Testis (tissue), 3 donors: ENCODE results near the gene ANKRD53. TPM values are rescaled to one million over a fixed set of nuclear protein-coding genes. Genes with fewer than 3 reads are reported as not detected.

ENCODE experiments used
- DNase-seq: peaks from one replicate; pipeline ENCODE4 v3.0.0-alpha.2; 2019
- H3K27ac ChIP-seq, 2 donors: fragments of 200-600 bp; sonication (generic); one replicate each; pipeline ENCODE4 v1.5.1; 2019
- H3K27me3 ChIP-seq: fragments of 200-600 bp; sonication (generic); one replicate; pipeline ENCODE4 v1.5.1; 2019
- H3K36me3 ChIP-seq: fragments of 200-600 bp; sonication (generic); one replicate; pipeline ENCODE4 v1.5.1; 2017; ENCODE audit warnings: low read depth; ENCODE audit errors: missing control alignments
- H3K4me1 ChIP-seq: fragments of 200-600 bp; sonication (generic); one replicate; pipeline ENCODE4 v1.5.1; 2019
- H3K4me3 ChIP-seq, 2 donors: fragments of 200-600 bp; sonication (generic); one replicate each; pipeline ENCODE4 v1.5.1; 2017 to 2019
- H3K9me3 ChIP-seq: fragments of 200-600 bp; sonication (generic); one replicate; pipeline ENCODE4 v1.5.1; 2017
- CTCF ChIP-seq, 3 experiments: fragments of 450-650 bp in 2 of 3; fragments of 200-600 bp in 1 of 3; sonication (generic) in 1 of 3; IDR thresholded peaks; one replicate each; pipeline ENCODE4 v1.5.1; 2016 to 2019; ENCODE audit warnings: antibody characterized with exemption in 3 of 3, mild to moderate bottlenecking in 2 of 3, moderate library complexity in 1 of 3
- POLR2A ChIP-seq: fragments of 450-650 bp; IDR thresholded peaks from one replicate; pipeline ENCODE4 v1.6.1; 2017; ENCODE audit warnings: antibody characterized with exemption, mild to moderate bottlenecking, moderate library complexity
- WGBS, 2 donors: methylation state at CpG; one replicate each; pipeline ENCODE4 v1.1.5; 2018; 5-methylcytosine and 5-hydroxymethylcytosine counted together
- intact Hi-C: fragments of 100-400 bp; cut with DNase I; formaldehyde crosslinking; loops from one replicate; pipeline ENCODE4 v1.15.1; 2023; ENCODE audit warnings: low total_unique reads
- polyA plus RNA-seq: library from polyadenylated mRNA; stranded (reverse); fragments of 350-450 nt; fragmentation: Illumina TruSeq; extraction: RNeasy Lipid Tissue Mini Kit (QIAGEN cat#74804); gene quantifications from one replicate; pipeline ENCODE4 v1.2.3, GENCODE V29; 2014; ENCODE audit warnings: low read depth, low replicate concordance; ENCODE audit not compliant: insufficient read depth
- total RNA-seq, 2 donors: library from RNA; depleted of rRNA; stranded (reverse); fragments of >200 nt; gene quantifications; one replicate each; pipeline ENCODE4 v1.2.3, GENCODE V29; 2016

Gene ANKRD53
- total and polyA plus RNA-seq, 3 donors from 2014 or later: 10.6 to 52.2 (median 36.3) TPM

GRCh38 chr2:70986499-70987189 lies 8.2 kb downstream of the ANKRD53 start:
- peak; percentile 3 for DNase-seq
- H3K4me1 ChIP-seq: no peaks in the 10 kb centered on the region
- WGBS, 2 donors: 84 to 90% methylated on average over 4 of the region's 4 CpGs
- no peaks in the 10 kb centered on the region for H3K27me3 ChIP-seq
- no peak overlapping the region for H3K27ac ChIP-seq
- no peaks in the 10 kb centered on the region for H3K9me3 ChIP-seq
- H3K36me3 ChIP-seq: peaks cover 4% of the 10 kb centered on the region
- no peak overlapping the region for H3K4me3 ChIP-seq
- intact Hi-C loops: no loop called here
- TF ChIP-seq POLR2A (no peak), CTCF (IDR thresholded peaks at IDR 0.05) (no peak)

GRCh38 chr2:70987386-70987785 lies 9.0 kb downstream of the ANKRD53 start:
- intact Hi-C loops: no loop called here
- Histone ChIP-seq H3K27me3 (no peaks in the 10 kb centered on the region), H3K4me1 (no peaks in the 10 kb centered on the region), H3K36me3 (peaks cover 4% of the 10 kb centered on the region), H3K4me3 (no peak overlapping the region), H3K27ac (no peak overlapping the region), H3K9me3 (no peaks in the 10 kb centered on the region)
- DNase-seq: peak; percentile 9
- 56 to 70% methylated on average over 1 of the region's 1 CpG for WGBS, 2 donors
- no peak for TF ChIP-seq CTCF (IDR thresholded peaks at IDR 0.05)
- no peak for TF ChIP-seq POLR2A

- 71 to 73% methylated on average over 2 to 4 of the region's 4 CpGs for WGBS, 2 donors
- Histone ChIP-seq H3K27me3 (no peaks in the 10 kb centered on the region), H3K36me3 (peaks cover 4% of the 10 kb centered on the region), H3K27ac (no peak overlapping the region), H3K4me1 (peaks cover under 1% of the 10 kb centered on the region), H3K9me3 (no peaks in the 10 kb centered on the region), H3K4me3 (no peak overlapping the region)
- TF ChIP-seq POLR2A (no peak), CTCF (IDR thresholded peaks at IDR 0.05) (no peak)
- intact Hi-C loops: no loop called here
- DNase-seq: peak; percentile 14
Observed at GRCh38 chr2:70988151-70988550, 9.7 kb downstream of the ANKRD53 start.

GRCh38 chr2:70988726-70989648 lies 10.6 kb downstream of the ANKRD53 start:
- intact Hi-C loops: no loop called here
- Histone ChIP-seq H3K4me1 (peaks cover 9% of the 10 kb centered on the region), H3K36me3 (peaks cover 4% of the 10 kb centered on the region), H3K9me3 (no peaks in the 10 kb centered on the region), H3K4me3 (no peak overlapping the region), H3K27me3 (no peaks in the 10 kb centered on the region), H3K27ac (no peak overlapping the region)
- TF ChIP-seq POLR2A: no peak
- TF ChIP-seq CTCF (IDR thresholded peaks at IDR 0.05): no peak
- peak; percentile 8 for DNase-seq
- WGBS, 2 donors: 85% methylated on average over 16 of the region's 16 CpGs
